Upper lobe of right lung (tissue), 1 donor: ENCODE results near the gene POFUT1. TPM values are rescaled to one million over a fixed set of nuclear protein-coding genes. Genes with fewer than 3 reads are reported as not detected.

Experiments used
- ATAC-seq: fragments of 200-7000 bp; cut with Tn5 transposase; one replicate; pipeline ENCODE4 v1.9.1; 2020; ENCODE audit warnings: mild to moderate bottlenecking, moderate library complexity
- DNase-seq: peaks from one replicate; pipeline ENCODE4 v3.0.0-alpha.2; 2020
- H3K27ac ChIP-seq: fragments of 200-600 bp; one replicate; pipeline ENCODE4 v1.8.0; 2022
- H3K27me3 ChIP-seq: fragments of 200-600 bp; one replicate; pipeline ENCODE4 v1.8.0; 2022; ENCODE audit warnings: mild to moderate bottlenecking
- H3K36me3 ChIP-seq: fragments of 200-600 bp; one replicate; pipeline ENCODE4 v1.8.0; 2022
- H3K4me1 ChIP-seq: fragments of 200-600 bp; one replicate; pipeline ENCODE4 v1.8.0; 2022
- H3K4me3 ChIP-seq: fragments of 200-600 bp; one replicate; pipeline ENCODE4 v1.8.0; 2022; ENCODE audit warnings: mild to moderate bottlenecking
- H3K9me3 ChIP-seq: fragments of 200-600 bp; one replicate; pipeline ENCODE4 v1.8.0; 2022
- CTCF ChIP-seq: fragments of 200-600 bp; IDR thresholded peaks from one replicate; pipeline ENCODE4 v1.8.0; 2022; ENCODE audit warnings: antibody characterized with exemption
- intact Hi-C: fragments of 100-400 bp; cut with DNase I; formaldehyde crosslinking; loops from one replicate; pipeline ENCODE4 v1.11.0; 2022
- total RNA-seq: library from RNA; stranded (reverse); fragmentation: NEBNext Ultra II Directional; extraction: Animal tissue kit (Norgen Biotek cat#: 25700); gene quantifications from one replicate; pipeline ENCODE4 v1.2.1, GENCODE V29; 2021
- donor health status: DM: no; HTN: yes; CAD: no; lungs with severe emphysema.

Gene POFUT1
- total RNA-seq, 1 donor from 2014 or later = 31.5 TPM

DNA sequence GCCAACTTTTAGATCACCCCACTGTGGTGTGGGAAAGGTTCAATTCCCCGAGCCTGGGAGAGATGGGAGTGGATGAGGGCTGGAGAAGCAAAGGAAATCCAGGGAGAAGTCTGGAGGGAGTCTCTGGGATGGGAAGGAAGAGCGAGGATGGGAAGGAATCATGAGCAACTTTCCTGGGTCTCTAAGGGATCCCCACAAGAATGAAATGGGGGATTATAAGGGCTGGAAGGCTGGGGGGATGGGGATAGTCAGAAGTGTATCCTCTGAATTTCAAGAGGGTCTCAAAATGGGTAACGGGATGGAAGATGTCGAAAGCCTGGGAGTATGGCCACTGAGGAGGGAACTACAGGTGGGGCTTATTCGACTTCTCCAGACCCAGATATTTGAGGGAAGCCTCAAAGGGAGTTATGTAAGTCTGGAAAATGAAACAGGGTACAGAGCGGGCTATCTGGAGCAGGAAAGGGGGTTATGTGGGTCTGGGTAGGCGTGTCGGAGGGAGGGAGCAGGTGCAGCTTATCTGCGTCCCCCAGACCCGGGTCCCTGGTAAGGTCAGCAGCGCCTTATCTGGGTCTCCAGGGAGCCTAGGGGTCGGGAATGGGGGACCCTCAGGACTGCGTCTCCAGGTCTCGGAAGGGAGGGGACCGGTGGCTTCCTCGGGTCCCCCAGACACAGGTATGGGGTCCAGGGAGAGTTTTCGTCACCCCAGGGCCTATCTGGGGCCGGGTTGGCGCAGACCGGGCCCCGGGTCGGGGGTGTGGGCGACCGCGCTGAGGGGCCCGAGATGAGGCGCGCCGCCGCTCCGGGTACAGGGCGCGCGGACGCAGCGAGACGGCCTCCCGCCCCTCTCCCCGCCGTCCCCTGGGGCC lies 687 bp upstream of the POFUT1 start:
- H3K4me1 ChIP-seq = peaks cover 57% of the 10 kb centered on the region
- H3K4me3 ChIP-seq = peak overlapping the region; percentile 99
- peak overlapping the region; percentile 92 for H3K27ac ChIP-seq
- peak; percentile 0 for ATAC-seq
- TF ChIP-seq CTCF = no peak
- peaks cover 12% of the 10 kb centered on the region for H3K36me3 ChIP-seq
- H3K27me3 ChIP-seq = no peaks in the 10 kb centered on the region
- no peaks in the 10 kb centered on the region for H3K9me3 ChIP-seq
- no peak for DNase-seq
- intact Hi-C loops = no loop called here

DNA sequence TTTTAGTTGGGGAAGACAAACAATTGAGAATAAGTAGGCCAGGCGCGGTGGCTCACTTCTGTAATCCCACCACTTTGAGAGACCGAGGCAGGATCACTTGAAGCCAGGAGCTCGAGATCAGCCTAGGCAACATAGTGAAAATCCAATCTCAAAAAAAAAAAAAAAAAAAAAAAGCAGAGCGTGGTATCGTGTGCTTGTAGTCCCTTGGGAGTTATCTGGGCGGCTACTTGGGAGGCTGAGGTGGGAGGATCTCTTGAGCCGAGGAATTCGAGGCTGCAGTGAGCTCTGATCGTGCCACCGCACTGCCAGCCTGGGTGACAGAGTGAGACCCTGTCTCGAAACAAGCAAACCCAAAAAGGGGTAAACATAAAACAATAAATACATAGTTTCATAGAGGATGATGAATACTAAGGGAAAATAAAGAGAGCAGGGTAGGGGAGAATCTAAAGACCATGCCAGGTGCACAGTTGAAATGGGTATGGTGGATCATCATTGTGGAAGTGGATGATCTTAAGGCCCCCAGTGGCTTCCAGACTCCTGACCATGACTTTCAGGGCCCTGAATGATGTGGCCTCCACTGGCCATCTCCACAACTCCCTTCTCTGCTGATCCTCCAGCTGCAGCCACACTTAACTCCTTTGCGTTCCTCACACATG lies 947 bp downstream of the POFUT1 start:
- no peaks in the 10 kb centered on the region for H3K27me3 ChIP-seq
- H3K4me3 ChIP-seq = peak overlapping the region; percentile 99
- H3K36me3 ChIP-seq = peaks cover 17% of the 10 kb centered on the region
- H3K9me3 ChIP-seq = no peaks in the 10 kb centered on the region
- peak overlapping the region; percentile 92 for H3K27ac ChIP-seq
- DNase-seq (no peak), ATAC-seq (no peak)
- intact Hi-C loops = no loop called here
- H3K4me1 ChIP-seq = peaks cover 43% of the 10 kb centered on the region
- no peak for TF ChIP-seq CTCF

- no peak overlapping the region for H3K27ac ChIP-seq
- no peaks in the 10 kb centered on the region for H3K9me3 ChIP-seq
- ATAC-seq = no peak
- intact Hi-C loops = no loop called here
- H3K4me3 ChIP-seq = no peak overlapping the region
- no peak for TF ChIP-seq CTCF
- peaks cover 30% of the 10 kb centered on the region for H3K4me1 ChIP-seq
- H3K27me3 ChIP-seq = no peaks in the 10 kb centered on the region
- DNase-seq = no peak
- H3K36me3 ChIP-seq = peaks cover 29% of the 10 kb centered on the region
These were observed 2.3 kb downstream of the POFUT1 start for GRCh38 chr20:32209850-32210605.

DNA sequence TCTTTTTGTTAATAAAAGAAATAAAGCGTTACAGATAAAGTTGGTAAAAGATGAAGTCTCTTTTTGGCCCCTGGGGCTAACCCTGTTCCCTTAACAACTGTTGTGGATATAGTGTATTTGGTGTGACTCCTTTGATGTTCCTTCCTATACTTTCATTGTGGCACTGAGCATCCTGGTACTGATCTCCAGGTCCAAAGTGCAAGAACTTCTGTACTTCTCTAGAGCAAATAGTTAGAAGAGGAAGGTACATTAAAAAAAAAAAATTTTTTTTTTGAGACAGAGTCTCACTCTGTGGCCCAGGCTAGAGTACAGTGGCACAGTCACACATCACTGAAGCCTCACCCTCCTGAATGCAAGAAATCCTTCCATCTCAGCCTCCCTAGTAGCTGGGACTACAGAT lies 6.2 kb downstream of the POFUT1 start:
- no peaks in the 10 kb centered on the region for H3K9me3 ChIP-seq
- DNase-seq = no peak
- no peak for ATAC-seq
- no peak overlapping the region for H3K4me3 ChIP-seq
- intact Hi-C loops = no loop called here
- peaks cover 65% of the 10 kb centered on the region for H3K36me3 ChIP-seq
- H3K27ac ChIP-seq = no peak overlapping the region
- H3K4me1 ChIP-seq = peaks cover 5% of the 10 kb centered on the region
- H3K27me3 ChIP-seq = no peaks in the 10 kb centered on the region
- TF ChIP-seq CTCF = no peak

GRCh38 chr20:32215147-32215546 lies 7.5 kb downstream of the POFUT1 start:
- Histone ChIP-seq H3K4me1 (no peaks in the 10 kb centered on the region), H3K4me3 (no peak overlapping the region), H3K27me3 (no peaks in the 10 kb centered on the region), H3K27ac (no peak overlapping the region), H3K9me3 (no peaks in the 10 kb centered on the region), H3K36me3 (peaks cover 68% of the 10 kb centered on the region)
- no peak for ATAC-seq
- no peak for TF ChIP-seq CTCF
- intact Hi-C loops = no loop called here
- no peak for DNase-seq
